Left colon (tissue), 2 donors: ENCODE measurements around the gene MAPK8. TPM values are rescaled to one million over a fixed set of nuclear protein-coding genes. Genes with fewer than 3 reads are reported as not detected.
A peak's percentile ranks its signal among the peaks of the same experiment; 100 is the strongest.

Source experiments
- ATAC-seq: fragments of 200-7000 bp; cut with Tn5 transposase; one replicate; pipeline ENCODE4 v1.9.1; 2020; ENCODE audit warnings: mild to moderate bottlenecking, moderate library complexity
- DNase-seq, 2 donors: peaks; one replicate each; pipeline ENCODE4 v3.0.0-alpha.2; 2020
- intact Hi-C, 2 donors: fragments of 100-400 bp; cut with DNase I in 1 of 2; cut with micrococcal nuclease in 1 of 2; formaldehyde crosslinking; loops; one replicate each; pipeline versions ENCODE4 v1.11.2 to v1.14.0; 2022; cut with DNase I, micrococcal nuclease
- total RNA-seq, 2 donors: library from RNA; stranded (reverse); fragmentation: NEBNext Ultra II Directional; extraction: Animal tissue kit (Norgen Biotek cat#: 25700); gene quantifications; one replicate each; pipeline ENCODE4 v1.2.1, GENCODE V29; 2021
- donor health status: DM: no; HTN: no; CAD: no.
- donor health status: DM: yes; HTN: yes; CAD: no.

The MAPK8 gene
- total RNA-seq, 2 donors from 2014 or later, result 43.1 to 50.9 TPM

GRCh38 chr10:48364659-48365405 lies 58.4 kb downstream of the MAPK8 start:
- ATAC-seq (peak; percentile 32), DNase-seq (no peak)
- intact Hi-C loops, result no loop called here

GRCh38 chr10:48365668-48366067 lies 59.2 kb downstream of the MAPK8 start:
- DNase-seq (no peak), ATAC-seq (no peak)
- intact Hi-C loops, result no loop called here

- ATAC-seq, result no peak
- intact Hi-C loops, result no loop called here
- DNase-seq, result no peak
Measured at GRCh38 chr10:48366261-48366660, 59.8 kb downstream of the MAPK8 start.

- no peak for ATAC-seq
- intact Hi-C loops, result no loop called here
- DNase-seq, result no peak
Measured at GRCh38 chr10:48369501-48369900, 63.0 kb downstream of the MAPK8 start.

GRCh38 chr10:48377751-48378530 lies 71.5 kb downstream of the MAPK8 start:
- DNase-seq, result no peak
- ATAC-seq, result peak; percentile 80
- intact Hi-C loops, result no loop called here

GRCh38 chr10:48378675-48379074 lies 72.2 kb downstream of the MAPK8 start:
- no peak for DNase-seq
- intact Hi-C loops, result no loop called here
- no peak for ATAC-seq

- intact Hi-C loops, result no loop called here
- ATAC-seq (no peak), DNase-seq (no peak)
Measured at GRCh38 chr10:48381971-48382370, 75.5 kb downstream of the MAPK8 start.

- DNase-seq (no peak), ATAC-seq (no peak)
- intact Hi-C loops, result no loop called here
Measured at GRCh38 chr10:48382982-48383381, 76.5 kb downstream of the MAPK8 start.

- intact Hi-C loops, result no loop called here
- ATAC-seq (no peak), DNase-seq (no peak)
Measured at GRCh38 chr10:48383393-48383792, 76.9 kb downstream of the MAPK8 start.

GRCh38 chr10:48384699-48384982 lies 78.2 kb downstream of the MAPK8 start:
- ATAC-seq, result no peak
- intact Hi-C loops, result no loop called here

GRCh38 chr10:48389272-48389671 lies 82.8 kb downstream of the MAPK8 start:
- DNase-seq (no peak), ATAC-seq (no peak)
- intact Hi-C loops, result no loop called here

More at GRCh38 chr10:48384699-48384982, 78.2 kb downstream of the MAPK8 start:
- DNase-seq, result no peak

- DNase-seq (no peak), ATAC-seq (no peak)
- intact Hi-C loops, result no loop called here
Measured at GRCh38 chr10:48389846-48390557, 83.5 kb downstream of the MAPK8 start.

- peak in 1 of 2 donors; percentile 14 for DNase-seq
- peak; percentile 42 for ATAC-seq
- intact Hi-C loops, result no loop called here
Measured at GRCh38 chr10:48390558-48390871, 84.0 kb downstream of the MAPK8 start.

GRCh38 chr10:48390933-48391845 lies 84.7 kb downstream of the MAPK8 start:
- intact Hi-C loops, result no loop called here
- no peak for DNase-seq
- peak; percentile 45 for ATAC-seq

- no peak for DNase-seq
- no peak for ATAC-seq
- intact Hi-C loops, result no loop called here
Measured at GRCh38 chr10:48391994-48392393, 85.5 kb downstream of the MAPK8 start.

GRCh38 chr10:48398261-48398660 lies 91.8 kb downstream of the MAPK8 start:
- intact Hi-C loops, result no loop called here
- DNase-seq (no peak), ATAC-seq (no peak)

- intact Hi-C loops, result no loop called here
- DNase-seq (no peak), ATAC-seq (no peak)
Measured at GRCh38 chr10:48399056-48399541, 92.6 kb downstream of the MAPK8 start.

GRCh38 chr10:48399551-48399950 lies 93.1 kb downstream of the MAPK8 start:
- ATAC-seq (no peak), DNase-seq (no peak)
- intact Hi-C loops, result no loop called here
